Measurements from ENCODE around the gene MAPKAPK2. TPM values are rescaled to one million over a fixed set of nuclear protein-coding genes. Genes with fewer than 3 reads are reported as not detected.

The MAPKAPK2 gene
- total RNA-seq, 1 donor from 2014 or later = 73.3 TPM

- intact Hi-C loops (cut with micrococcal nuclease) = no loop called here
These were observed 3.3 kb upstream of the MAPKAPK2 start for GRCh38 chr1:206681359-206681758.

- intact Hi-C loops (cut with micrococcal nuclease) = no loop called here
These were observed 2.6 kb upstream of the MAPKAPK2 start for GRCh38 chr1:206682111-206682510.

GRCh38 chr1:206683313-206683712 lies 1.4 kb upstream of the MAPKAPK2 start:
- intact Hi-C loops (cut with micrococcal nuclease) = no loop called here

- intact Hi-C loops (cut with micrococcal nuclease) = loop anchor here (1.0 kb wide), 1 partner anchor 49 kb away; the partner anchor contains the start of gene DYRK3
These were observed 702 bp upstream of the MAPKAPK2 start for GRCh38 chr1:206684003-206684402.

- intact Hi-C loops (cut with micrococcal nuclease) = no loop called here
These were observed 646 bp downstream of the MAPKAPK2 start for GRCh38 chr1:206685334-206685768.

- intact Hi-C loops (cut with micrococcal nuclease) = loop anchor here (2.0 kb wide), 3 partner anchors 17 to 73 kb away; partner anchors contain the start of gene EIF2D
These were observed 1.2 kb downstream of the MAPKAPK2 start for GRCh38 chr1:206685769-206686477.

GRCh38 chr1:206686478-206687249 lies 2.0 kb downstream of the MAPKAPK2 start:
- intact Hi-C loops (cut with micrococcal nuclease) = loop anchor here (2.0 kb wide), 3 partner anchors 16 to 74 kb away; partner anchors contain the start of gene EIF2D

GRCh38 chr1:206687251-206687914 lies 2.7 kb downstream of the MAPKAPK2 start:
- intact Hi-C loops (cut with micrococcal nuclease) = loop anchor here (2.0 kb wide), 3 partner anchors 15 to 75 kb away; partner anchors contain the start of gene EIF2D

GRCh38 chr1:206687915-206688442 lies 3.3 kb downstream of the MAPKAPK2 start:
- intact Hi-C loops (cut with micrococcal nuclease) = loop anchor here (2.0 kb wide), 3 partner anchors 15 to 75 kb away; partner anchors contain the start of gene EIF2D

- intact Hi-C loops (cut with micrococcal nuclease) = no loop called here
These were observed 5.8 kb downstream of the MAPKAPK2 start for GRCh38 chr1:206690516-206690915.

GRCh38 chr1:206691604-206692003 lies 6.9 kb downstream of the MAPKAPK2 start:
- intact Hi-C loops (cut with micrococcal nuclease) = no loop called here

GRCh38 chr1:206693029-206693428 lies 8.3 kb downstream of the MAPKAPK2 start:
- intact Hi-C loops (cut with micrococcal nuclease) = no loop called here

- intact Hi-C loops (cut with micrococcal nuclease) = no loop called here
These were observed 8.9 kb downstream of the MAPKAPK2 start for GRCh38 chr1:206693592-206693991.

- intact Hi-C loops (cut with micrococcal nuclease) = no loop called here
These were observed 9.7 kb downstream of the MAPKAPK2 start for GRCh38 chr1:206694171-206695124.

GRCh38 chr1:206695733-206696132 lies 11.0 kb downstream of the MAPKAPK2 start:
- intact Hi-C loops (cut with micrococcal nuclease) = no loop called here

GRCh38 chr1:206696812-206697585 lies 12.3 kb downstream of the MAPKAPK2 start:
- intact Hi-C loops (cut with micrococcal nuclease) = no loop called here

- intact Hi-C loops (cut with micrococcal nuclease) = no loop called here
These were observed 13.3 kb downstream of the MAPKAPK2 start for GRCh38 chr1:206698011-206698410.

- intact Hi-C loops (cut with micrococcal nuclease) = no loop called here
These were observed 14.4 kb downstream of the MAPKAPK2 start for GRCh38 chr1:206699000-206699586.

- intact Hi-C loops (cut with micrococcal nuclease) = no loop called here
These were observed 14.9 kb downstream of the MAPKAPK2 start for GRCh38 chr1:206699626-206700025.

Data from T-helper 2 cell treated with Interferon-gamma antibody and Interleukin-4, amounts not matched to agents 100 ng/mL and 5 ng/mL, for 36 hours (primary cell).